BE2C (cell line): Measurements from ENCODE around the gene PRKAR2A.
A peak's percentile ranks its signal among the peaks of the same experiment; 100 is the strongest.
"Not testable (repeated sequence)": the region's sequence is repeated elsewhere in the genome, so short reads cannot be mapped to it uniquely, and the experiment has no call there.

ENCODE experiments used
- DNase-seq: peaks from one replicate; pipeline ENCODE4 v3.0.0-alpha.2; 2020
- H3K27me3 ChIP-seq: fragments of 250-450 bp; sonication (Bioruptor Pico); 2 replicates; pipeline ENCODE4 v1.5.1; 2020; ENCODE audit warnings: mild to moderate bottlenecking
- H3K36me3 ChIP-seq: fragments of 250-450 bp; sonication (Bioruptor Pico); 2 replicates; pipeline ENCODE4 v1.5.1; 2020; ENCODE audit warnings: mild to moderate bottlenecking
- H3K4me1 ChIP-seq: fragments of 250-450 bp; sonication (Bioruptor Pico); 2 replicates; pipeline ENCODE4 v1.5.1; 2020
- H3K4me3 ChIP-seq: 2 replicates; pipeline ENCODE4 v1.5.1; 2011; ENCODE audit warnings: low read depth, low read length
- H3K9me3 ChIP-seq: fragments of 250-450 bp; sonication (Bioruptor Pico); 2 replicates; pipeline ENCODE4 v1.5.1; 2020
- CTCF ChIP-seq: IDR thresholded peaks from 2 replicates; pipeline ENCODE4 v1.5.1; 2012; ENCODE audit warnings: mild to moderate bottlenecking, low read depth, low read length

The PRKAR2A gene

GRCh38 chr3:48727511-48727910 lies 120.2 kb downstream of the PRKAR2A start:
- no peaks in the 10 kb centered on the region for H3K9me3 ChIP-seq
- TF ChIP-seq CTCF, result no peak
- no peaks in the 10 kb centered on the region for H3K4me1 ChIP-seq
- no peak overlapping the region for H3K4me3 ChIP-seq
- H3K27me3 ChIP-seq, result no peaks in the 10 kb centered on the region
- H3K36me3 ChIP-seq, result no peaks in the 10 kb centered on the region
- no peak for DNase-seq

GRCh38 chr3:48725185-48725855 lies 122.4 kb downstream of the PRKAR2A start:
- H3K36me3 ChIP-seq, H3K9me3 ChIP-seq, H3K27me3 ChIP-seq, H3K4me1 ChIP-seq, DNase-seq, H3K4me3 ChIP-seq: not testable (repeated sequence)

GRCh38 chr3:48723725-48724124 lies 123.9 kb downstream of the PRKAR2A start:
- Histone ChIP-seq H3K4me1 (no peaks in the 10 kb centered on the region), H3K27me3 (no peaks in the 10 kb centered on the region)
- TF ChIP-seq CTCF, result no peak

GRCh38 chr3:48723293-48723692 lies 124.4 kb downstream of the PRKAR2A start:
- not testable (repeated sequence) for H3K4me1 ChIP-seq, H3K27me3 ChIP-seq, DNase-seq, H3K36me3 ChIP-seq, H3K9me3 ChIP-seq, H3K4me3 ChIP-seq

More at GRCh38 chr3:48723725-48724124, 123.9 kb downstream of the PRKAR2A start:
- H3K4me3 ChIP-seq, result no peak overlapping the region
- H3K9me3 ChIP-seq, result no peaks in the 10 kb centered on the region
- DNase-seq, result no peak
- no peaks in the 10 kb centered on the region for H3K36me3 ChIP-seq

GRCh38 chr3:48716982-48717746 lies 130.5 kb downstream of the PRKAR2A start, which contains the start of gene IP6K2:
IP6K2 (minus strand) TSS chr3:48717221; CDS start chr3:48695291, 21,930 bp downstream.
- Histone ChIP-seq H3K36me3 (peaks cover 29% of the 10 kb centered on the region), H3K27me3 (no peaks in the 10 kb centered on the region), H3K4me1 (no peaks in the 10 kb centered on the region), H3K4me3 (peak within 1 kb of the TSS; percentile 96), H3K9me3 (no peaks in the 10 kb centered on the region)
- TF ChIP-seq CTCF, result no peak
- peak; percentile 96 for DNase-seq

- no peak for TF ChIP-seq CTCF
- Histone ChIP-seq H3K9me3 (no peaks in the 10 kb centered on the region), H3K27me3 (no peaks in the 10 kb centered on the region), H3K36me3 (peaks cover 32% of the 10 kb centered on the region), H3K4me3 (peak overlapping the region; percentile 96), H3K4me1 (no peaks in the 10 kb centered on the region)
- no peak for DNase-seq
These were observed 131.1 kb downstream of the PRKAR2A start for GRCh38 chr3:48716508-48716981.
